Measurements from ENCODE around the gene CNN2.

The CNN2 gene

GRCh38 chr19:1061987-1062386 lies 35.6 kb downstream of the CNN2 start:
- Histone ChIP-seq H3K4ac (ENCODE audit: low read depth in 1 of 2, low read length in 2 of 2) (no peak overlapping the region), H3K18ac (ENCODE audit: low read depth in 1 of 2, low read length in 2 of 2) (no peak overlapping the region), H3K79me1 (replicated peaks; ENCODE audit: low read length, poor library complexity, severe bottlenecking) (no peaks in the 10 kb centered on the region), H3K27ac (ENCODE audit: low read length, poor library complexity, severe bottlenecking) (no peak overlapping the region), H4K91ac (ENCODE audit: low read length) (no peak overlapping the region), H3K4me2 (ENCODE audit: low read length, poor library complexity, severe bottlenecking) (no peak overlapping the region), H3K27me3 (ENCODE audit: control insufficient read depth in 1 of 2, insufficient read depth in 1 of 2, low read length in 2 of 2) (peaks cover 8 to 29% of the 10 kb centered on the region in 2 experiments), H2AFZ (ENCODE audit: low read depth, low read length) (no peak overlapping the region), H3K4me1 (ENCODE audit: control insufficient read depth, insufficient read depth, low read depth, low read length) (peaks cover 23% of the 10 kb centered on the region), H2BK15ac (ENCODE audit: low read depth, poor library complexity, severe bottlenecking) (no peak overlapping the region), H2AK5ac (ENCODE audit: low read length, severe bottlenecking) (no peak overlapping the region), H3K23ac (ENCODE audit: low read length in 2 of 2) (no peak overlapping the region), H3K4me3 (ENCODE audit: insufficient read depth in 1 of 2, low read depth in 1 of 2, low read length in 2 of 2) (no peak overlapping the region), H3K36me3 (ENCODE audit: control insufficient read depth in 1 of 2, insufficient read depth in 2 of 2, low read depth in 1 of 2, low read length in 2 of 2) (peaks cover 3 to 35% of the 10 kb centered on the region in 2 experiments), H4K8ac (ENCODE audit: low read length) (no peak overlapping the region), H2BK12ac (ENCODE audit: low read length in 2 of 2) (no peak overlapping the region), H2BK5ac (ENCODE audit: low read depth, low read length, poor library complexity, severe bottlenecking) (no peak overlapping the region), H3K14ac (ENCODE audit: low read length in 2 of 2) (no peak overlapping the region), H3K9ac (ENCODE audit: low read length) (no peak overlapping the region), H2BK120ac (ENCODE audit: low read depth, low read length) (no peak overlapping the region), H3K9me3 (ENCODE audit: control insufficient read depth, low read length) (peaks cover 23% of the 10 kb centered on the region)
- WGBS, result 98% methylated on average over 20 of the region's 20 CpGs
- DNase-seq, result no peak

- no peak overlapping the region for H3K4me2 ChIP-seq (ENCODE audit: low read length, poor library complexity, severe bottlenecking)
- 92% methylated on average over 16 of the region's 17 CpGs for WGBS
Measured at GRCh38 chr19:1062387-1063029, 36.1 kb downstream of the CNN2 start.

DNA sequence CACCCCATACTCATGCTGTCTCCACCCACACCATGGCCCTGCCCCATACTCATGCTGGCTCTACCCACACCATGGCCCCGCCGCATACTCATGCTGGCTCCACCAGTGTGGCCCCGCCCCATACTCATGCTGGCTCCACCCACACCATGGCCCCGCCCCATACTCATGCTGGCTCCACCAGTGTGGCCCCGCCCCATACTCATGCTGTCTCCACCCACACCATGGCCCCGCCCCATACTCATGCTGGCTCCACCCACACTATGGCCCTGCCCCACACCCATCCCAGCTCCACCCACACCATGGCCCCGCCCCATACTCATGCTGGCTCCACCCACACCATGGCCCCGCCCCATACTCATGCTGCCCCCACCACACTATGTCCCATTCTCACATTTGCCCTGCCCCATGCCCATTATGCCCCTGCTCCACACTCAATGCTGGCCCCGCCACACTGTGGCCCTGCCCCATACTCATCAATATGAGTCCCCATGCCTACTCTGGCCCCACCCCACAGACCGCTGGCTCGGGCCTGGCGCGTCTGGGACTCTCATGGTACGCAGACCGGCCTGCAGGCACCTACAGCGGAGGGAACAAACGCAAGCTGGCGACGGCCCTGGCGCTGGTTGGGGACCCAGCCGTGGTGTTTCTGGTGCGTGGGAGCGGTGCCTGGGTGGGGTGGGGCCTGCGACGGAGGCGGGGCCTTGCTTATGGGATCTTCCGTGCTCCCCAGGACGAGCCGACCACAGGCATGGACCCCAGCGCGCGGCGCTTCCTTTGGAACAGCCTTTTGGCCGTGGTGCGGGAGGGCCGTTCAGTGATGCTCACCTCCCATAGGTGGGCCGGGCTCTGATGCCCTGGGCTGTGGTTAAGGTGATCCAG lies 36.9 kb downstream of the CNN2 start:
- DNase-seq, result no peak
- peaks cover 16 to 39% of the 10 kb centered on the region in 2 experiments for H3K27me3 ChIP-seq (ENCODE audit: control insufficient read depth in 1 of 2, insufficient read depth in 1 of 2, low read length in 2 of 2)
- peaks cover 29% of the 10 kb centered on the region for H3K4me1 ChIP-seq (ENCODE audit: control insufficient read depth, insufficient read depth, low read depth, low read length)
- no peak overlapping the region for H2AK5ac ChIP-seq (ENCODE audit: low read length, severe bottlenecking)
- H4K8ac ChIP-seq (ENCODE audit: low read length), result no peak overlapping the region
- H4K91ac ChIP-seq (ENCODE audit: low read length), result no peak overlapping the region
- H2BK5ac ChIP-seq (ENCODE audit: low read depth, low read length, poor library complexity, severe bottlenecking), result no peak overlapping the region
- no peak overlapping the region for H3K4me3 ChIP-seq (ENCODE audit: insufficient read depth in 1 of 2, low read depth in 1 of 2, low read length in 2 of 2)
- no peak overlapping the region for H3K23ac ChIP-seq (ENCODE audit: low read length in 2 of 2)
- no peak overlapping the region for H3K4me2 ChIP-seq (ENCODE audit: low read length, poor library complexity, severe bottlenecking)
- H2BK12ac ChIP-seq (ENCODE audit: low read length in 2 of 2), result no peak overlapping the region
- no peak overlapping the region for H3K18ac ChIP-seq (ENCODE audit: low read depth in 1 of 2, low read length in 2 of 2)
- H3K36me3 ChIP-seq (ENCODE audit: control insufficient read depth in 1 of 2, insufficient read depth in 2 of 2, low read depth in 1 of 2, low read length in 2 of 2), result peaks cover 0 to 26% of the 10 kb centered on the region in 2 experiments
- H3K14ac ChIP-seq (ENCODE audit: low read length in 2 of 2), result no peak overlapping the region
- H2AFZ ChIP-seq (ENCODE audit: low read depth, low read length), result no peak overlapping the region
- H3K27ac ChIP-seq (ENCODE audit: low read length, poor library complexity, severe bottlenecking), result no peak overlapping the region
- H3K79me1 ChIP-seq (replicated peaks; ENCODE audit: low read length, poor library complexity, severe bottlenecking), result no peaks in the 10 kb centered on the region
- peaks cover 10% of the 10 kb centered on the region for H3K9me3 ChIP-seq (ENCODE audit: control insufficient read depth, low read length)
- WGBS, result 95% methylated on average over 37 of the region's 37 CpGs
- H3K9ac ChIP-seq (ENCODE audit: low read length), result no peak overlapping the region
- H2BK120ac ChIP-seq (ENCODE audit: low read depth, low read length), result no peak overlapping the region
- H2BK15ac ChIP-seq (ENCODE audit: low read depth, poor library complexity, severe bottlenecking), result no peak overlapping the region
- H3K4ac ChIP-seq (ENCODE audit: low read depth in 1 of 2, low read length in 2 of 2), result no peak overlapping the region

More at GRCh38 chr19:1062387-1063029, 36.1 kb downstream of the CNN2 start:
- no peak for DNase-seq
- Histone ChIP-seq H3K4me3 (ENCODE audit: insufficient read depth in 1 of 2, low read depth in 1 of 2, low read length in 2 of 2) (no peak overlapping the region), H3K36me3 (ENCODE audit: control insufficient read depth in 1 of 2, insufficient read depth in 2 of 2, low read depth in 1 of 2, low read length in 2 of 2) (peaks cover 0 to 31% of the 10 kb centered on the region in 2 experiments), H3K9ac (ENCODE audit: low read length) (no peak overlapping the region), H3K23ac (ENCODE audit: low read length in 2 of 2) (no peak overlapping the region), H3K79me1 (replicated peaks; ENCODE audit: low read length, poor library complexity, severe bottlenecking) (no peaks in the 10 kb centered on the region), H2BK15ac (ENCODE audit: low read depth, poor library complexity, severe bottlenecking) (no peak overlapping the region), H3K9me3 (ENCODE audit: control insufficient read depth, low read length) (peaks cover 18% of the 10 kb centered on the region), H2BK120ac (ENCODE audit: low read depth, low read length) (no peak overlapping the region), H4K91ac (ENCODE audit: low read length) (no peak overlapping the region), H2BK5ac (ENCODE audit: low read depth, low read length, poor library complexity, severe bottlenecking) (no peak overlapping the region), H3K4ac (ENCODE audit: low read depth in 1 of 2, low read length in 2 of 2) (no peak overlapping the region), H3K18ac (ENCODE audit: low read depth in 1 of 2, low read length in 2 of 2) (no peak overlapping the region), H2AFZ (ENCODE audit: low read depth, low read length) (no peak overlapping the region), H3K27ac (ENCODE audit: low read length, poor library complexity, severe bottlenecking) (no peak overlapping the region), H3K4me1 (ENCODE audit: control insufficient read depth, insufficient read depth, low read depth, low read length) (peaks cover 28% of the 10 kb centered on the region), H2BK12ac (ENCODE audit: low read length in 2 of 2) (no peak overlapping the region), H4K8ac (ENCODE audit: low read length) (no peak overlapping the region), H2AK5ac (ENCODE audit: low read length, severe bottlenecking) (no peak overlapping the region), H3K14ac (ENCODE audit: low read length in 2 of 2) (no peak overlapping the region), H3K27me3 (ENCODE audit: control insufficient read depth in 1 of 2, insufficient read depth in 1 of 2, low read length in 2 of 2) (peaks cover 9 to 33% of the 10 kb centered on the region in 2 experiments)

DNA sequence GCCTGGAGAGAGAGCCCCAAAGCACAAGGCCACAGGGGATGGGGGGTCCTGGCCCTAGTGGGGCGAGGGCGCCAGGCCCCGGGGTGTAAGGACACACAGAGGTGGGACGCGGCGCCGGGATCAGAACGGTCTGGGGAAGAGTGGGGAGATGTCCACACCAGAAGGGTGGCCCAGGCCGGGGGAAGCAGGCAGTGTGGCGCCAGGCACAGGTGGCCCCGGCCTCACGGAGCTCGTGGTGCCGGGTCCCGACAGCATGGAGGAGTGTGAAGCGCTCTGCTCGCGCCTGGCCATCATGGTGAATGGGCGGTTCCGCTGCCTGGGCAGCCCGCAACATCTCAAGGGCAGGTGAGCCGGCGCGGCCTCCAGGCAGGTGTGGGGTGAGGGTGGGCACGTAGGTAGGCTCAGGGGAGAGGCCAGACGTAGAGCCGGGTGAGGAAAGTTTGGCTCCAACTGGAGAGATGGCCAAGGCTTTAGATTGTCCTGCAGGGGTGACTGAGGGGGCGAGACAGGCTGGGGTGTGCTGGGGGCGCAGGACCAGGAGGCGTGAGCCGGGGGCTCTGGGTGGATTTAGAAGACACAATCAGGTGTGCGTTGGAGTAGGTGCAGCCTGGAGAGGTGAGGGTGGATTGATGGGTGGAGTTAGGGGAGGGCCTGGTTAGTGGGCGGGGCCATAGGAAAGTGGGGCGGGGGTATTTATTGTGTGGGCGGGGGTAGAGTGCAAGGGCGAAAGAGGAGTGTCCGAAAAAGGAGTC lies 37.7 kb downstream of the CNN2 start:
- Histone ChIP-seq H2BK15ac (ENCODE audit: low read depth, poor library complexity, severe bottlenecking) (no peak overlapping the region), H2AFZ (ENCODE audit: low read depth, low read length) (no peak overlapping the region), H3K14ac (ENCODE audit: low read length in 2 of 2) (no peak overlapping the region), H3K4me2 (ENCODE audit: low read length, poor library complexity, severe bottlenecking) (no peak overlapping the region), H4K91ac (ENCODE audit: low read length) (no peak overlapping the region), H3K4me3 (ENCODE audit: insufficient read depth in 1 of 2, low read depth in 1 of 2, low read length in 2 of 2) (no peak overlapping the region), H4K8ac (ENCODE audit: low read length) (no peak overlapping the region), H3K4me1 (ENCODE audit: control insufficient read depth, insufficient read depth, low read depth, low read length) (peaks cover 29% of the 10 kb centered on the region), H3K18ac (ENCODE audit: low read depth in 1 of 2, low read length in 2 of 2) (no peak overlapping the region), H2BK120ac (ENCODE audit: low read depth, low read length) (no peak overlapping the region), H3K4ac (ENCODE audit: low read depth in 1 of 2, low read length in 2 of 2) (no peak overlapping the region), H3K79me1 (replicated peaks; ENCODE audit: low read length, poor library complexity, severe bottlenecking) (no peaks in the 10 kb centered on the region), H3K23ac (ENCODE audit: low read length in 2 of 2) (no peak overlapping the region), H3K9ac (ENCODE audit: low read length) (no peak overlapping the region), H3K36me3 (ENCODE audit: control insufficient read depth in 1 of 2, insufficient read depth in 2 of 2, low read depth in 1 of 2, low read length in 2 of 2) (peaks cover 0 to 19% of the 10 kb centered on the region in 2 experiments), H2BK5ac (ENCODE audit: low read depth, low read length, poor library complexity, severe bottlenecking) (no peak overlapping the region), H2BK12ac (ENCODE audit: low read length in 2 of 2) (no peak overlapping the region), H3K9me3 (ENCODE audit: control insufficient read depth, low read length) (peaks cover 3% of the 10 kb centered on the region), H3K27me3 (ENCODE audit: control insufficient read depth in 1 of 2, insufficient read depth in 1 of 2, low read length in 2 of 2) (peaks cover 23 to 47% of the 10 kb centered on the region in 2 experiments), H3K27ac (ENCODE audit: low read length, poor library complexity, severe bottlenecking) (no peak overlapping the region), H2AK5ac (ENCODE audit: low read length, severe bottlenecking) (no peak overlapping the region)
- DNase-seq, result no peak
- WGBS, result 93% methylated on average over 36 of the region's 37 CpGs

Data from mesenchymal stem cell (in vitro differentiated cells and primary cell).